Bronchial epithelial cell (primary cell): ENCODE measurements around the gene CHD6. TPM values are rescaled to one million over a fixed set of nuclear protein-coding genes. Genes with fewer than 3 reads are reported as not detected.

Experiments
- DNase-seq: peaks from one replicate; pipeline ENCODE4 v3.0.0-alpha.2; 2010; ENCODE audit warnings: low read depth
- FAIRE-seq: peaks from 2 replicates; lab custom pipeline; 2011; peaks lifted over from hg19 to GRCh38; lab: Jason Lieb, UNC
- H3K27me3 ChIP-seq: 2 replicates; pipeline ENCODE4 v1.5.1; 2011; ENCODE audit warnings: low read length; ENCODE audit not compliant: control insufficient read depth, insufficient read depth
- H3K36me3 ChIP-seq: 2 replicates; pipeline ENCODE4 v1.5.1; 2011; ENCODE audit warnings: low read length; ENCODE audit not compliant: control insufficient read depth, insufficient read depth
- H3K4me3 ChIP-seq: 2 replicates; pipeline ENCODE4 v1.5.1; 2011; ENCODE audit warnings: mild to moderate bottlenecking, low read depth, low read length, control low read depth
- total RNA-seq: library from RNA; depleted of rRNA; stranded (reverse); fragments of >200 nt; gene quantifications from 2 replicates; pipeline ENCODE4 v1.2.1, GENCODE V29; 2014
- TF ChIP-seq, protein P1 (sequence below): IDR thresholded peaks from 2 replicates; pipeline ENCODE4 v1.5.1; 2011; ENCODE audit warnings: mild to moderate bottlenecking, moderate library complexity, low read length, control low read depth, inconsistent platforms; ENCODE audit not compliant: insufficient read depth, severe bottlenecking

The CHD6 gene
- total RNA-seq, 1 donor from 2014 or later: 10.8 TPM

DNA sequence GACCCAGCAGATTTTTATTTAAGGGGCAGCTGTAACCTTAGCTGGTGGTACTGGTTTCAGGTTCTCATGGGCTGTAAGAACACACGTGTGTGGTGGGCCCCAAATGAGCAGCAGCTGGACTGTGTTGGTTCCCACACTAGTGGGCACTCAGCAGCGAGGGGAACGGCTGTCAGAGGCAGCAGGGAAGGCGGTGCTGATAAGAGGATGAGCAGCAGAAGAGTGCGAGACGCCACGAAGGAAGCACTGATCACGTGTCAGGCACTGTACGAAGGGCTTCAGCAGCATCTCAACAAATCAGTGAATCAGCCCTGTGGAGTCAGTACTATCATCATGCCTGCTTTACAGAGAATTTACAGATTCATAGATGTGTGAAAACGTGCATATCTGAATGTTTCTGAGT, 210.6 kb downstream of the CHD6 start:
- FAIRE-seq (no peak), DNase-seq (no peak)
- Histone ChIP-seq H3K36me3 (peaks cover 25% of the 10 kb centered on the region), H3K27me3 (no peaks in the 10 kb centered on the region), H3K4me3 (no peak overlapping the region)
- TF ChIP-seq, protein P1, sequence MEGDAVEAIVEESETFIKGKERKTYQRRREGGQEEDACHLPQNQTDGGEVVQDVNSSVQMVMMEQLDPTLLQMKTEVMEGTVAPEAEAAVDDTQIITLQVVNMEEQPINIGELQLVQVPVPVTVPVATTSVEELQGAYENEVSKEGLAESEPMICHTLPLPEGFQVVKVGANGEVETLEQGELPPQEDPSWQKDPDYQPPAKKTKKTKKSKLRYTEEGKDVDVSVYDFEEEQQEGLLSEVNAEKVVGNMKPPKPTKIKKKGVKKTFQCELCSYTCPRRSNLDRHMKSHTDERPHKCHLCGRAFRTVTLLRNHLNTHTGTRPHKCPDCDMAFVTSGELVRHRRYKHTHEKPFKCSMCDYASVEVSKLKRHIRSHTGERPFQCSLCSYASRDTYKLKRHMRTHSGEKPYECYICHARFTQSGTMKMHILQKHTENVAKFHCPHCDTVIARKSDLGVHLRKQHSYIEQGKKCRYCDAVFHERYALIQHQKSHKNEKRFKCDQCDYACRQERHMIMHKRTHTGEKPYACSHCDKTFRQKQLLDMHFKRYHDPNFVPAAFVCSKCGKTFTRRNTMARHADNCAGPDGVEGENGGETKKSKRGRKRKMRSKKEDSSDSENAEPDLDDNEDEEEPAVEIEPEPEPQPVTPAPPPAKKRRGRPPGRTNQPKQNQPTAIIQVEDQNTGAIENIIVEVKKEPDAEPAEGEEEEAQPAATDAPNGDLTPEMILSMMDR: no peak

DNA sequence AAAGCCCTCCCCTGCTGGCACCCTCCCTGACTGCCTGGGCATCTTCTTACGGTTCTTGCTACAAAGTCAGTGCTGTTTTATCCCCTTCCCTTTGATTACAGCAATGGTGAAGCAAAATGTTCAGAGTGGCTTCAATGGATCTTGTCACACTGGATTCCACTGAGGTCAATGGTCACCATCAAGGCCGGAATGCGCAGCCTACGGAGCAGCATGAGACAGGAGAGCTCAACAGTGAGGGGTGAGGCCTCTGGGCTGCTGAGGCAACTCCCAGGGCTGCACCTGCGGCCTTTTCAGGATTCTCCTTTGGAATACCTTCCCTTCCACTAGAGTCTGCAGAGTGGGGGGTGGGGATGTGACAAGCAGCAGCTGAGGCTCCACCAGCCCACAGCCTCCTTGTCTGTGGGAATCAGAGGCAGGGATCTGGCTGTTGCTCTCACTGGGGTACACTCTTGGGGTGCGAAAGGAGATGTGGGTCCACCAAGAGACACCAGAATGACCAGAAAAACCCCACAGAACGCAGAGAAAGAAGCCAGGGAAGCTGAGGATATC, 211.2 kb downstream of the CHD6 start:
- TF ChIP-seq, protein P1: no peak
- H3K27me3 ChIP-seq: no peaks in the 10 kb centered on the region
- no peak overlapping the region for H3K4me3 ChIP-seq
- H3K36me3 ChIP-seq: peaks cover 25% of the 10 kb centered on the region
- FAIRE-seq (no peak), DNase-seq (no peak)

DNA sequence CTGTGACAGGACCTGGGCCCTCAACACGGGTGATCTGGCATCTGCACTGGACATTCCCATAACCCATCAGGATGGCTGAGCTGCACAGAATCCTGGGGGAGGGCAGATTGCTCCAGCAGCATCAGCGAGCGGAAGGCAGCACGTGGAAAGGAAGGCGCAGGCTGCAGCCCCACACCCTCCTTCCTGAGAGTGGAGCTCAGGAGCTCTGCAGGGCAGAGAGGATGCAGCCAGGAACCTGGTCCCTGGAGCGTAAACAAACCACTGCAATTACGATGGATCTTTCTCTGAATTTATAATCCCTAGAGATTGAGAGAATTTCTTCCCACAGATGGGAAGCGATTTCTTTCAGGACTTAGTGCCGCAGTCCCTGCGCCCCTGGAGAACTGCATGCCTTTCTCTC, 211.8 kb downstream of the CHD6 start:
- DNase-seq: no peak
- no peak for FAIRE-seq
- peaks cover 25% of the 10 kb centered on the region for H3K36me3 ChIP-seq
- no peak overlapping the region for H3K4me3 ChIP-seq
- H3K27me3 ChIP-seq: no peaks in the 10 kb centered on the region
- TF ChIP-seq, protein P1: no peak

DNA sequence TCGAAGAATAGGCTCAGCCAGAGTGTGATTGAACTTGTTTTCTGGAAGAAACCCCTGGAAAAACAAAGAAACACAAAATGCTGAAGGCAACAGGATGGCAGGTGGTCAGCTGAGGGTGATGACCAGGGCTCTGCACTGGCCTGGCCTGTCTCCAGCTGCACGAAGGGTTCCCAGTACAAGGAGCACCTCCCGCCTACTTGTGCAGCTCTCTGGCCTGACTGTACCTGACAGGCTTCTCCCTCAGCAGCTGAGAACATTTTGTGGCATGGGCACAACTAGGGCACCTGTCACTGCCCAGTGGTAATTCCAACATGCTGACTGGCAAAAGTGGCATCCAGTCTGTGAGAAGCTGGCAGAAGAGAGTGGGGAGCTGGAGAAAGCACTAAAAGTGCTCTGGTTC, 212.7 kb downstream of the CHD6 start:
- Histone ChIP-seq H3K4me3 (no peak overlapping the region), H3K27me3 (no peaks in the 10 kb centered on the region), H3K36me3 (peaks cover 23% of the 10 kb centered on the region)
- TF ChIP-seq, protein P1: no peak
- FAIRE-seq (no peak), DNase-seq (no peak)

DNA sequence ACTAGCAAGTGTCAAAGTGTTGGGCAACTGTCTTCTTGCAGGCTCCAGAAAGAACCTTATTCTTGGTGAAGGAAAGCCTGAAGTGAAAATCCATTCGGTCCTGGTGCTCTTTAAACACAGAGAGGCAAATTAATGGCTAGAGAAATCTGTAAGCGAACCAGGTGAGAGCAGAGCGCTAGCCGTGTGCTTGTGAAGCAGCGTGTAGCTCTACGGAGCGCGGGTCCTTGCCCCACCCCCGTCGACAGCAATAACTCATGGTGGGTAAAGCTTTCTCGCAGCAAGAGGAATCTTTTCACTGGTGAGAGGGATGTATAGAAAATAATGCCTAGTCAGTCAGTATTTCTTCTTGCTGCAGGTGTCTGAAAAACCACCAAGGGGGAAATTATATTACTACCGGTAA, 214.6 kb downstream of the CHD6 start:
- Histone ChIP-seq H3K36me3 (peaks cover 20% of the 10 kb centered on the region), H3K4me3 (no peak overlapping the region), H3K27me3 (no peaks in the 10 kb centered on the region)
- FAIRE-seq: no peak
- TF ChIP-seq, protein P1: no peak
- DNase-seq: no peak

- FAIRE-seq (no peak), DNase-seq (no peak)
- Histone ChIP-seq H3K4me3 (no peak overlapping the region), H3K27me3 (no peaks in the 10 kb centered on the region), H3K36me3 (no peaks in the 10 kb centered on the region)
- TF ChIP-seq, protein P1: no peak
Measured at GRCh38 chr20:41398408-41398807, 219.8 kb downstream of the CHD6 start.
